Mononuclear cell (primary cell): ENCODE results near the gene PPIL1. TPM values are rescaled to one million over a fixed set of nuclear protein-coding genes. Genes with fewer than 3 reads are reported as not detected.
"Not testable (repeated sequence)": the region's sequence is repeated elsewhere in the genome, so short reads cannot be mapped to it uniquely, and the experiment has no call there.

Experiments
- H3K27me3 ChIP-seq: 2 replicates; pipeline ENCODE4 v1.6.0; 2011; ENCODE audit warnings: low read length, control low read depth; ENCODE audit not compliant: insufficient read depth
- H3K4me1 ChIP-seq: 2 replicates; pipeline ENCODE4 v1.5.1; 2011; ENCODE audit warnings: mild to moderate bottlenecking, low read length, control low read depth; ENCODE audit not compliant: insufficient read depth
- H3K4me3 ChIP-seq: 2 replicates; pipeline ENCODE4 v1.5.1; 2011; ENCODE audit warnings: mild to moderate bottlenecking, low read length, moderate library complexity
- H3K9me3 ChIP-seq: 2 replicates; pipeline ENCODE4 v1.5.1; 2011; ENCODE audit warnings: low read depth, mild to moderate bottlenecking, control low read depth, low read length
- total RNA-seq: library from RNA; depleted of rRNA; stranded (reverse); fragments of >200 nt; gene quantifications from one replicate; pipeline ENCODE4 v1.2.3, GENCODE V29; 2012

PPIL1 gene
- total RNA-seq, 1 donor, result 5.0 TPM

- H3K9me3 ChIP-seq, result no peaks in the 10 kb centered on the region
- peaks cover 6% of the 10 kb centered on the region for H3K4me1 ChIP-seq
- no peaks in the 10 kb centered on the region for H3K27me3 ChIP-seq
- no peak overlapping the region for H3K4me3 ChIP-seq
Measured at GRCh38 chr6:36822506-36823269, 51.9 kb downstream of the PPIL1 start.

- Histone ChIP-seq H3K4me1 (no peaks in the 10 kb centered on the region), H3K9me3 (no peaks in the 10 kb centered on the region), H3K4me3 (no peak overlapping the region), H3K27me3 (no peaks in the 10 kb centered on the region)
Measured at GRCh38 chr6:36821581-36822335, 52.8 kb downstream of the PPIL1 start.

GRCh38 chr6:36820700-36821580, 53.7 kb downstream of the PPIL1 start:
- Histone ChIP-seq H3K4me3 (no peak overlapping the region), H3K4me1 (no peaks in the 10 kb centered on the region), H3K9me3 (no peaks in the 10 kb centered on the region), H3K27me3 (no peaks in the 10 kb centered on the region)

GRCh38 chr6:36818756-36819155, 55.8 kb downstream of the PPIL1 start:
- H3K4me1 ChIP-seq, result no peaks in the 10 kb centered on the region
- H3K27me3 ChIP-seq, result no peaks in the 10 kb centered on the region
- H3K9me3 ChIP-seq, result no peaks in the 10 kb centered on the region
- H3K4me3 ChIP-seq, result no peak overlapping the region

- Histone ChIP-seq H3K4me3 (no peak overlapping the region), H3K4me1 (no peaks in the 10 kb centered on the region), H3K27me3 (no peaks in the 10 kb centered on the region), H3K9me3 (no peaks in the 10 kb centered on the region)
Measured at GRCh38 chr6:36817847-36818246, 56.8 kb downstream of the PPIL1 start.

- no peaks in the 10 kb centered on the region for H3K27me3 ChIP-seq
Measured at GRCh38 chr6:36817176-36817817, 57.3 kb downstream of the PPIL1 start.

GRCh38 chr6:36815962-36816735, 58.5 kb downstream of the PPIL1 start:
- Histone ChIP-seq H3K9me3 (no peaks in the 10 kb centered on the region), H3K4me3 (no peak overlapping the region), H3K27me3 (no peaks in the 10 kb centered on the region), H3K4me1 (no peaks in the 10 kb centered on the region)

More at GRCh38 chr6:36817176-36817817, 57.3 kb downstream of the PPIL1 start:
- Histone ChIP-seq H3K4me3 (no peak overlapping the region), H3K9me3 (no peaks in the 10 kb centered on the region), H3K4me1 (no peaks in the 10 kb centered on the region)

DNA sequence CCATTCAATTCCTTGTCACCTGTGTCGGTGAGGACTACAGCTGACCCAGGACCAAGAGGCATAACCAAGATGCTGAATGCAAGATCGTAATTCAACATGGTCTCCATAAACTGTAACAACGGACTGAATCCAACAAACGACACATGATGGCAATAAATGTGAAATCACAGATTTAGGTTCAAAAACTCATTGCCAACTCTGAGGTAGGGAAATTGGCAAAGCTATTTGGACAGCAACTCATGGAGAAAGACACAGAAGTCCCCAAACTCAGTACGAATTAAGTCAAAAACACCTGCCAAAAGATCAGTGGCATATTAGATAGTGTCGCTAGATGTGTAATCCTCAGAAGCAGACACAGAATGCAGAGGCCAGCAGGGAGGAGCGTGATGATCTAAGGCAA, 60.4 kb downstream of the PPIL1 start:
- Histone ChIP-seq H3K4me3 (no peak overlapping the region), H3K27me3 (no peaks in the 10 kb centered on the region), H3K9me3 (no peaks in the 10 kb centered on the region), H3K4me1 (no peaks in the 10 kb centered on the region)

- Histone ChIP-seq H3K4me1 (no peaks in the 10 kb centered on the region), H3K27me3 (no peaks in the 10 kb centered on the region), H3K9me3 (no peaks in the 10 kb centered on the region), H3K4me3 (no peak overlapping the region)
Measured at GRCh38 chr6:36813526-36813925, 61.1 kb downstream of the PPIL1 start.

GRCh38 chr6:36813047-36813446, 61.6 kb downstream of the PPIL1 start:
- H3K9me3 ChIP-seq, H3K27me3 ChIP-seq, H3K4me1 ChIP-seq, H3K4me3 ChIP-seq: not testable (repeated sequence)

DNA sequence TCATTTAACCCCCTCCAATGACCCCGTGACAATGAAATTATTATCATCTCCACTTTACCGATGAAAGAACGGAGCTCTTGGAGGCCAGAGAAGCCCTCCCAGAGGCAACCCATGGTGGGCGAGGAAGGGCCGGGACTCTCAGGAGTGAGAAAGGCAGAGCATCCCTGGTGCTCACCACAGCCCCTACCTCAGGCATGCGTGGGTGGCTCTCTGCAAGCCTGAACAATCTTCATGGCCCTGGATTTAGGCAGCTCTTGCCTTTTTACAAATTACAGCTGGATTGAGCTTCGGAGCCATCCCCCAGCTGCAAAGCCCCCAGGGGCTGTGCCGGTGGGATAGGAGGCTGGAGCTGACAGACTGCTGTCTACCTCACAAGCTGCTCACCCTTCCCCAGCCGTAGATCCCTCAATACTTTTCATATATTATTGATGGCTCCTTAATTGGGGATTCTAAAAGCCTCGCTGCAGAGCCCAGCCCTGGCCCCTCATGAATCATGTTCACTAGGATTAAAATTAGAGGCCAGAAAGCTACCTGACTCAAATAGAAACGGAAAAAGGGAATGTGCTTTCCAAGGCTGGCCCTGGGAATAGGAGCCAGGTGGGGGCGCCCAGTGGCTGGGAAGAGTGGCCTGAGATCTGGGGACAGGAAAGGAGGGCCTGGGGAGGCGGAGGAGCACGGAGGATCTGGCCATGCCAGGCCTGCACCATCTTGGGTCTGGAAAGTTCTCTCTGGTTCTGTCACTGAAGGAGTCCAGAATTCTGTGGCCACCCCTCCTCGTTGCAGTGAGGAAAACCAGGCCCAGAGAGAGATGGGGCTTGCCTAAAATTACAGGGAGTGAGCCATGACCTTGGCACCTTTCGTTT, 64.4 kb downstream of the PPIL1 start:
- H3K4me1 ChIP-seq, result no peaks in the 10 kb centered on the region
- H3K27me3 ChIP-seq, result no peaks in the 10 kb centered on the region
- no peaks in the 10 kb centered on the region for H3K9me3 ChIP-seq
- no peak overlapping the region for H3K4me3 ChIP-seq

DNA sequence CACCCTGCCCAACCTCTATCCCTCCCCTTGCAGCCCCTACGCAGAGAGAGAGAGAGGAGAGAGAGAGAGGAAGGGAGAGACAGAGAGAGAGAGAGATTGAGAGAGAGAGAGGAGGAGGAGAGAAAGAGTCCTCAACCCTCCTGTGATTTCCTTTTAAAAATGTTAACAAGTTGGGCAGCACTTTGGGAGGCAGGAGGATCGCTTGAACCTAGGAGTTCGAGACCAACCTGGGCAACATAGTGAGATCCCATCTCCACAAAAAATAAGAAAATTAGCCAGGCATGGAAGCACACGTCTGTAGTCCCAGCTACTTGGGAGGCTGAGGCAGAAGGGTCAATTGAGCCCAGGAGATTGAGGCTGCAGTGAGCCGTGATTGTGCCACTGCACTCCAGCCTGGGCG, 65.4 kb downstream of the PPIL1 start:
- H3K4me3 ChIP-seq, result no peak overlapping the region
- H3K4me1 ChIP-seq, result no peaks in the 10 kb centered on the region
- H3K27me3 ChIP-seq, result no peaks in the 10 kb centered on the region
- no peaks in the 10 kb centered on the region for H3K9me3 ChIP-seq

DNA sequence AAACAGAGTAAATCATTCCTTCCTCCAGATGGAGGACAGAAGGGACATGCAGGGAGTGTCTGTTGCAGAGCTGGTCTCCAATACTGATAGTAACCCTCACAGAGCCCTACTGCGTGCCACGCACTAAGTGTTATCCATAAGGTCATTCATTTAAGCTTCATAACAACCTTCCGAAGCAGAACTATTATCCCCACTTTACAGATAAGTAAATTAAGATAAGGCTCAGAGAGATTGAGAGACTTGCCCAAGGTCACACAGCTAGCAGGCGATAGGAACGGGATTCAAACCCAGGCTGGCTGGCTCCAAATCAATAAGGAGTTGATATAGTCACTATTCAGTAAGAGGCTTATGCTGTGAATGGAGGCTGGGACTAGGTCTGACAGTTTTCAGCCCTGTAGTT, 66.0 kb downstream of the PPIL1 start:
- H3K9me3 ChIP-seq, result no peaks in the 10 kb centered on the region
- H3K4me1 ChIP-seq, result no peaks in the 10 kb centered on the region
- no peaks in the 10 kb centered on the region for H3K27me3 ChIP-seq
- H3K4me3 ChIP-seq, result no peak overlapping the region
